ENCODE measurements around the gene NCKAP5. TPM values are rescaled to one million over a fixed set of nuclear protein-coding genes. Genes with fewer than 3 reads are reported as not detected.

NCKAP5 gene
- polyA plus RNA-seq, 1 experiment, result 2.1 TPM

DNA sequence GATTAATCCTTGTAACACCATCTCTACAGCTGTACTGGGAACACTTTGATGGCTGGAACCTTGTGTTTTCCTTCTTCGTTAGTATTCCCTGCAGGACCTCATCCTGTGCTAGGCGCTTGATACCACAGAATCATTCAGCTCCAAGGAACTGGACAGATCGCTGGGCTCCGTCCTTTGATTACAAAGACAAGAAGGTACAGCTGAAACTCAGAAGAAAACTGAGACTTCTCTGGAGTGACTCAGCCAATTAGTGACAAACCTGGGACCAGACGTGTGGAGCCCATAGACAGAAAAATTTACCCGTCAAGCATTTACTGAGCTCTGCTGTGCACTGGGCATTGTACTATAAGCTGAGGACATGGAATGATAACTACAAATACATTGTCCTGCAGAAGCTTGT lies 67.3 kb downstream of the NCKAP5 start:
- no peak for DNase-seq (ENCODE audit: low read depth)
- no peaks in the 10 kb centered on the region for H3K27me3 ChIP-seq (ENCODE audit: control insufficient read depth, insufficient read depth, low read length)
- H3K36me3 ChIP-seq (ENCODE audit: control insufficient read depth, insufficient read depth, low read length), result no peaks in the 10 kb centered on the region
- ChIA-PET POLR2A (no interaction called here), CTCF (interaction anchor here (0.9 to 1.3 kb wide), 2 partner anchors 9 to 279 kb away, joined by 3 read pairs; no protein-coding TSS in a partner anchor)
- no peak overlapping the region for H3K4me3 ChIP-seq (ENCODE audit: low read depth, low read length)
- TF ChIP-seq, protein P1, sequence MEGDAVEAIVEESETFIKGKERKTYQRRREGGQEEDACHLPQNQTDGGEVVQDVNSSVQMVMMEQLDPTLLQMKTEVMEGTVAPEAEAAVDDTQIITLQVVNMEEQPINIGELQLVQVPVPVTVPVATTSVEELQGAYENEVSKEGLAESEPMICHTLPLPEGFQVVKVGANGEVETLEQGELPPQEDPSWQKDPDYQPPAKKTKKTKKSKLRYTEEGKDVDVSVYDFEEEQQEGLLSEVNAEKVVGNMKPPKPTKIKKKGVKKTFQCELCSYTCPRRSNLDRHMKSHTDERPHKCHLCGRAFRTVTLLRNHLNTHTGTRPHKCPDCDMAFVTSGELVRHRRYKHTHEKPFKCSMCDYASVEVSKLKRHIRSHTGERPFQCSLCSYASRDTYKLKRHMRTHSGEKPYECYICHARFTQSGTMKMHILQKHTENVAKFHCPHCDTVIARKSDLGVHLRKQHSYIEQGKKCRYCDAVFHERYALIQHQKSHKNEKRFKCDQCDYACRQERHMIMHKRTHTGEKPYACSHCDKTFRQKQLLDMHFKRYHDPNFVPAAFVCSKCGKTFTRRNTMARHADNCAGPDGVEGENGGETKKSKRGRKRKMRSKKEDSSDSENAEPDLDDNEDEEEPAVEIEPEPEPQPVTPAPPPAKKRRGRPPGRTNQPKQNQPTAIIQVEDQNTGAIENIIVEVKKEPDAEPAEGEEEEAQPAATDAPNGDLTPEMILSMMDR (IDR thresholded peaks at IDR 0.05; ENCODE audit: insufficient read depth, low read depth, low read length), result no peak

DNA sequence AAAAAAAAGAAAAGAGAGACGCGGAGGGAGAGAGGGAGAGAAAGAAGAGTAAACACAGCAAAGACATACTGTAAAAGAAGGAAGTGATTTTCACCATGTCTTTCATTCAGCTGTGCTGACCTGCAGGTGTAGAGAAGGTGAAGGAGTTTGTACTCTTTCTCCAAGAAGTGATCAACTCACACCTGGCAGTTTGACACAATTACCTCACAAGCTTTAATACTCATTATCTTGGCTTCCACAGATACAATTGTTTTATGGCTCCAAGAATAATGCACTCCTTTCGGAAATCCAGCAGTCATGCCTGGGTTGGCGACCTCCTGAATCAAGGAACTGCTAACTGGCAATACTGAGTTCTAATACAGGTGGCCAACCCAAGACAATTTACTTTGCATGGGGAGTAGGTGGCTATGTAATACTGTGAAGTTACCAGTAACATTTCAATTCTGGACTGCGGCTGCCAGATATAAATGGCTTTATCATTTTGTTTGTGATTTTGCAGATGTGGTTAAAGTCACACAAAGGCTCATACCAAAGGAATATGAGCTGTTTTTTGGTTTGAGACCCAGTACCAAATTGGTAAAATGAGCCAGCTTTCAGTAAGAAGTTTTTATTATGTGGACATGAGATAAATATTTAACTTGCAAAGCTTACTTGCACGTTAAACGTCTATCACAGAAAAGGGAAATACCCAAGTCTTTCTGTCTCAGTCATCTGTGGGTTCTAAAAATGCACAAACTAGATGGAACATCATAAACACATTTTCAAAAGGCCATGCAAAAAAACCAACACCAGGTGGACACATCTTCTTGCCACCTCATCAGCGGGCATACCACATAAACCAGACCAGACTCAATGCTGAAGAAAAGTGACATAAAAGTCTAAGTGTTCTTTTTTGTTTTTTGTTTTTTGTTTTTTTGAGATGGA lies 69.3 kb downstream of the NCKAP5 start:
- POLR2A ChIA-PET, result no interaction called here
- H3K36me3 ChIP-seq (ENCODE audit: control insufficient read depth, insufficient read depth, low read length), result no peaks in the 10 kb centered on the region
- no peaks in the 10 kb centered on the region for H3K27me3 ChIP-seq (ENCODE audit: control insufficient read depth, insufficient read depth, low read length)
- no peak overlapping the region for H3K4me3 ChIP-seq (ENCODE audit: low read depth, low read length)
- TF ChIP-seq, protein P1 (IDR thresholded peaks at IDR 0.05; ENCODE audit: insufficient read depth, low read depth, low read length), result no peak
- DNase-seq (ENCODE audit: low read depth), result no peak
- CTCF ChIA-PET, result no interaction called here

DNA sequence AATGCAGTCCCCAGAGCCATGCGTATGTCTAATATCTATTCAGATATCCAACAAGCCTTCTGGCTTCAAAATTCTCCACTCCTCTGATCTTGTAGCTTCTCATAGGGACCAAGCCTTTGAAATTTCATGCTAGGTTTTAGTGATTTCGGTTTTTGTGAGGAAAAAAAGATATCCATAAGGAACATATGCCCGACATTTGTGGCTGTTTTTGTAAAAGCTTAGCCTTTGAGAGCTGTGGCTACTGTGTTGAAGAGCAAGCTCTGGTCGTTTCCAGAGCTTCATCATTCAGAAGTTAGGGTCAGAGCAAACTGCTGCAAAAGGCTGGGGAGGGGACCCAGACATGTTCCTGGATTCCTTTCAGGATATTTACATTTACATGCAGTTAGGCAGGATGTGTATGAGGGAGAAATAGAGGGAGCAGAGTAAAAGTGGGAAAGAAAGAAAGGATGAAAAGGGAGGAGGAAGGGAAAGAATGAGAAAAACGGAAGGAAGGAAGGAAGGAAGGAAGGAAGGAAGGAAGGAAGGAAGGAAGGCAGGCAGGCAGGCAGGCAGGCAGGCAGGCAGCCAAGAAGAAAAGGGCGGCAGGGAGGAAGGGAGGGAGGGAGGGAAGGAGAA lies 70.2 kb downstream of the NCKAP5 start:
- DNase-seq (ENCODE audit: low read depth), result no peak
- H3K36me3 ChIP-seq (ENCODE audit: control insufficient read depth, insufficient read depth, low read length), result no peaks in the 10 kb centered on the region
- TF ChIP-seq, protein P1 (IDR thresholded peaks at IDR 0.05; ENCODE audit: insufficient read depth, low read depth, low read length), result no peak
- no peaks in the 10 kb centered on the region for H3K27me3 ChIP-seq (ENCODE audit: control insufficient read depth, insufficient read depth, low read length)
- ChIA-PET CTCF (interaction anchor here (0.8 to 1.1 kb wide), 2 partner anchors 11 to 59 kb away, joined by 3 read pairs; no protein-coding TSS in a partner anchor), POLR2A (no interaction called here)
- H3K4me3 ChIP-seq (ENCODE audit: low read depth, low read length), result no peak overlapping the region

DNA sequence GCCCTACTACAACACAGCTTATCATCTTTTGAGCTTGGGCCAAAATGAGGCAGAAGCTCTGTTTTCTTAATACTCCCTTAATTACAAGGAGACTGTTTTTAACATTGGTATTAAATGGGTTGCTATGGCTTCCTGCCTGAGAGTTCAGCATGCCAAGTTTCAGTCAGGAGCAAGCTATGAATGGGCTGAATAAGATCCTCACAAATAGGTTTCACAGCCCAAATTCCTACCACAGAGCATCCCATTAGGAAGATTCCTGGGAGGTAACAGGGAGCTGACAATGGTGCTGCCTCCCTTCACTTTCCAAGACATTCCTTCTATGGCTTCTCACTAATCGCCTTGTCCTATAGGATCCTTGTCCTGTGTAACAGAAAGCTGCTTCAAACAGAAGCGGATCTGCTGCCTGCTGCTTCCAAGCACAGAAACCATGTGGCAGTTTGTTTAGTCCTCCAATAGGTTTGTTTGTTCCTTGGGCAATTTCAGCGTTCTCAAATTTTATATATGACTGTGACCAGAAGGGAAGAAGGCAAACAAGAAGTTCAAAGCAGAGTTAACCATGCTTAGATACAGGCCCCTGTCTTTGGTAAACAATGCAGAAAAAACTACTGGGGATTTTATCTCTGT lies 70.9 kb downstream of the NCKAP5 start:
- DNase-seq (ENCODE audit: low read depth), result peak; percentile 54
- H3K27me3 ChIP-seq (ENCODE audit: control insufficient read depth, insufficient read depth, low read length), result no peaks in the 10 kb centered on the region
- H3K4me3 ChIP-seq (ENCODE audit: low read depth, low read length), result no peak overlapping the region
- CTCF ChIA-PET, result interaction anchor here (0.8 to 1.1 kb wide), 2 partner anchors 10 to 60 kb away, joined by 3 read pairs; no protein-coding TSS in a partner anchor
- TF ChIP-seq, protein P1 (IDR thresholded peaks at IDR 0.05; ENCODE audit: insufficient read depth, low read depth, low read length), result no peak
- no peaks in the 10 kb centered on the region for H3K36me3 ChIP-seq (ENCODE audit: control insufficient read depth, insufficient read depth, low read length)
- POLR2A ChIA-PET, result no interaction called here
